ENCODE data around the gene PDS5A. TPM values are rescaled to one million over a fixed set of nuclear protein-coding genes. Genes with fewer than 3 reads are reported as not detected.
"Not testable (repeated sequence)": the region's sequence is repeated elsewhere in the genome, so short reads cannot be mapped to it uniquely, and the experiment has no call there.

PDS5A gene
- total and polyA plus RNA-seq, 9 of the 15 experiments (the other 6 are each of a cell fraction or from before 2014, with no cell fraction given): 16.4 to 85.4 (median 70.0) TPM

DNA sequence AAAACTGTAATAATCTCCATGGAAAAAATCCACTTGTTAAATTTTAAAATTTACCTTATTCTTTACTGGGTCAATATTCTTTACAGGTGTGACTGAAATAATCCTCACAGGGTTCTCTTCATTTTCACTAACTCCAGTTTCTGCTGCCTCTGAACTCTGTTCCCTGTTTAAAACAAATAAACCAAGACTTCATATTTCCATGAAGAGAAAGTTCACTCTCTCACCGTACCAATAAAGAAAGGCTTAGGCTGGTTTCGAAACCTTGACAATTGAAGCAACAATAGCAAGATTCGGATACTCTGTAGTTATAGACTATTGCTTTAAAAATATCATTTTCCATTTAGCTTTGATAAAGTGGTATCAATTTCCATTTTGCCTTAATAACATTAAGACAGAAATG is 135.8 kb downstream of the PDS5A start:
- FAIRE-seq: no peak
- H3K36me3 ChIP-seq (ENCODE audit: control insufficient read depth, insufficient read depth, low read length): peaks cover 86% of the 10 kb centered on the region
- CTCF ChIA-PET (ENCODE audit: low intra/inter-chr PET ratio): interaction anchor here (1.1 kb wide), 1 partner anchor 21 kb away, joined by 4 read pairs; no protein-coding TSS in a partner anchor

GRCh38 chr4:39840516-39840915 is 137.2 kb downstream of the PDS5A start:
- H2AFZ ChIP-seq (ENCODE audit: low read depth, low read length); H3K4me1 ChIP-seq (replicated peaks in 1 of 2; ENCODE audit: control insufficient read depth in 2 of 2, insufficient read depth in 2 of 2, low read length in 2 of 2); H3K9me3 ChIP-seq (replicated peaks; ENCODE audit: control insufficient read depth, insufficient read depth, low read depth, low read length); H3K9ac ChIP-seq (ENCODE audit: insufficient read depth in 1 of 2, low read depth in 2 of 2, low read length in 2 of 2); ATAC-seq; H3K79me2 ChIP-seq (ENCODE audit: control insufficient read depth, insufficient read depth, low read length); FAIRE-seq; H4K20me1 ChIP-seq (replicated peaks; ENCODE audit: control insufficient read depth, insufficient read depth, low read length); H3K27ac ChIP-seq (ENCODE audit: extremely low read depth, low read depth, low read length); H3K4me2 ChIP-seq (ENCODE audit: insufficient read depth, low read length); BruUV-seq (replicated peaks); intact Hi-C loops (cut with micrococcal nuclease); DNase-seq (ENCODE audit: extremely low read depth in 1 of 4, low spot score in 3 of 4); in situ Hi-C loops (cut with MboI); CTCF ChIA-PET (ENCODE audit: low intra/inter-chr PET ratio); H3K9me1 ChIP-seq (ENCODE audit: control insufficient read depth, insufficient read depth, low read length); H3K27me3 ChIP-seq (ENCODE audit: control insufficient read depth in 2 of 2, insufficient read depth in 2 of 2, low read length in 2 of 2); H3K4me3 ChIP-seq: not testable (repeated sequence)
- POLR2A ChIA-PET: interaction anchor here (0.7 to 1.7 kb wide), 2 partner anchors 16 to 42 kb away, joined by 3 to 4 read pairs; no protein-coding TSS in a partner anchor
- WGBS (ENCODE audit: insufficient coverage, low coverage, missing lambda C conversion rate): 97% methylated on average over 14 of the region's 14 CpGs
- H3K36me3 ChIP-seq (ENCODE audit: control insufficient read depth, insufficient read depth, low read length): peaks cover 85% of the 10 kb centered on the region

More for the DNA sequence above, 135.8 kb downstream of the PDS5A start:
- Histone ChIP-seq H3K9ac (ENCODE audit: insufficient read depth in 1 of 2, low read depth in 2 of 2, low read length in 2 of 2) (no peak overlapping the region), H3K4me2 (ENCODE audit: insufficient read depth, low read length) (no peak overlapping the region), H3K4me3 (no peak overlapping the region), H3K79me2 (ENCODE audit: control insufficient read depth, insufficient read depth, low read length) (no peaks in the 10 kb centered on the region), H3K27ac (ENCODE audit: extremely low read depth, low read depth, low read length) (no peak overlapping the region), H2AFZ (ENCODE audit: low read depth, low read length) (no peak overlapping the region), H3K4me1 (replicated peaks in 1 of 2; ENCODE audit: control insufficient read depth in 2 of 2, insufficient read depth in 2 of 2, low read length in 2 of 2) (no peaks in the 10 kb centered on the region), H3K27me3 (ENCODE audit: control insufficient read depth in 2 of 2, insufficient read depth in 2 of 2, low read length in 2 of 2) (no peaks in the 10 kb centered on the region), H4K20me1 (replicated peaks; ENCODE audit: control insufficient read depth, insufficient read depth, low read length) (no peaks in the 10 kb centered on the region), H3K9me1 (ENCODE audit: control insufficient read depth, insufficient read depth, low read length) (no peaks in the 10 kb centered on the region), H3K9me3 (replicated peaks; ENCODE audit: control insufficient read depth, insufficient read depth, low read depth, low read length) (no peaks in the 10 kb centered on the region)
- in situ Hi-C loops (cut with MboI): no loop called here
- intact Hi-C loops (cut with micrococcal nuclease): no loop called here
- WGBS (ENCODE audit: insufficient coverage, low coverage, missing lambda C conversion rate): 98% methylated on average over 3 of the region's 3 CpGs
- DNase-seq (ENCODE audit: extremely low read depth in 1 of 4, low spot score in 3 of 4) (no peak), ATAC-seq (no peak)
- TF ChIP-seq POLR2AphosphoS5 (IDR thresholded peaks at IDR 0.05; ENCODE audit: control insufficient read depth, insufficient read depth, low read depth, low read length): no peak
- no peak for TF ChIP-seq MECOM (CRISPR knock-in tag; IDR thresholded peaks at IDR 0.05)
- no peak for TF ChIP-seq ZBTB26 (CRISPR knock-in tag; IDR thresholded peaks at IDR 0.05)
- TF ChIP-seq, protein P1, sequence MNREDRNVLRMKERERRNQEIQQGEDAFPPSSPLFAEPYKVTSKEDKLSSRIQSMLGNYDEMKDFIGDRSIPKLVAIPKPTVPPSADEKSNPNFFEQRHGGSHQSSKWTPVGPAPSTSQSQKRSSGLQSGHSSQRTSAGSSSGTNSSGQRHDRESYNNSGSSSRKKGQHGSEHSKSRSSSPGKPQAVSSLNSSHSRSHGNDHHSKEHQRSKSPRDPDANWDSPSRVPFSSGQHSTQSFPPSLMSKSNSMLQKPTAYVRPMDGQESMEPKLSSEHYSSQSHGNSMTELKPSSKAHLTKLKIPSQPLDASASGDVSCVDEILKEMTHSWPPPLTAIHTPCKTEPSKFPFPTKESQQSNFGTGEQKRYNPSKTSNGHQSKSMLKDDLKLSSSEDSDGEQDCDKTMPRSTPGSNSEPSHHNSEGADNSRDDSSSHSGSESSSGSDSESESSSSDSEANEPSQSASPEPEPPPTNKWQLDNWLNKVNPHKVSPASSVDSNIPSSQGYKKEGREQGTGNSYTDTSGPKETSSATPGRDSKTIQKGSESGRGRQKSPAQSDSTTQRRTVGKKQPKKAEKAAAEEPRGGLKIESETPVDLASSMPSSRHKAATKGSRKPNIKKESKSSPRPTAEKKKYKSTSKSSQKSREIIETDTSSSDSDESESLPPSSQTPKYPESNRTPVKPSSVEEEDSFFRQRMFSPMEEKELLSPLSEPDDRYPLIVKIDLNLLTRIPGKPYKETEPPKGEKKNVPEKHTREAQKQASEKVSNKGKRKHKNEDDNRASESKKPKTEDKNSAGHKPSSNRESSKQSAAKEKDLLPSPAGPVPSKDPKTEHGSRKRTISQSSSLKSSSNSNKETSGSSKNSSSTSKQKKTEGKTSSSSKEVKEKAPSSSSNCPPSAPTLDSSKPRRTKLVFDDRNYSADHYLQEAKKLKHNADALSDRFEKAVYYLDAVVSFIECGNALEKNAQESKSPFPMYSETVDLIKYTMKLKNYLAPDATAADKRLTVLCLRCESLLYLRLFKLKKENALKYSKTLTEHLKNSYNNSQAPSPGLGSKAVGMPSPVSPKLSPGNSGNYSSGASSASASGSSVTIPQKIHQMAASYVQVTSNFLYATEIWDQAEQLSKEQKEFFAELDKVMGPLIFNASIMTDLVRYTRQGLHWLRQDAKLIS (CRISPR knock-in tag; IDR thresholded peaks at IDR 0.05): no peak
- BruUV-seq (replicated peaks): no TSS peak
- POLR2A ChIA-PET: no interaction called here

Measured in K562 (cell line).